DOHH2 (cell line): ENCODE results near the gene BBS7.

ENCODE experiments used
- H3F3A ChIP-seq: fragments of 200-600 bp; sonication (generic), shearing (Covaris generic); 2 replicates; pipeline ENCODE4 v1.6.0; 2016; ENCODE audit warnings: antibody characterized with exemption, mild to moderate bottlenecking; ENCODE audit not compliant: control insufficient read depth, insufficient read depth
- H3K27ac ChIP-seq: fragments of 200-600 bp; sonication (generic); 2 replicates; pipeline ENCODE4 v1.5.1; 2014; ENCODE audit warnings: low read depth, mild to moderate bottlenecking, low read length, moderate library complexity
- H3K27me3 ChIP-seq: fragments of 200-600 bp; sonication (generic); 2 replicates; pipeline ENCODE4 v1.6.1; 2014; ENCODE audit warnings: mild to moderate bottlenecking, low read length, mixed read lengths; ENCODE audit not compliant: control insufficient read depth
- H3K36me3 ChIP-seq: fragments of 200-600 bp; sonication (generic); 2 replicates; pipeline ENCODE4 v1.6.1; 2014; ENCODE audit warnings: mild to moderate bottlenecking, low read length, moderate library complexity, mixed read lengths; ENCODE audit not compliant: control insufficient read depth
- H3K4me1 ChIP-seq: fragments of 200-600 bp; sonication (generic); 2 replicates; pipeline ENCODE4 v1.6.1; 2014; ENCODE audit warnings: mild to moderate bottlenecking, low read length, mixed read lengths; ENCODE audit not compliant: control insufficient read depth
- H3K4me2 ChIP-seq: fragments of 200-600 bp; sonication (generic); 2 replicates; pipeline ENCODE4 v1.6.0; 2014; ENCODE audit warnings: mild to moderate bottlenecking, low read length, moderate library complexity
- H3K4me3 ChIP-seq: fragments of 200-600 bp; sonication (generic); 2 replicates; pipeline ENCODE4 v1.5.1; 2014; ENCODE audit warnings: mild to moderate bottlenecking, low read length, mixed read lengths
- H3K79me2 ChIP-seq: fragments of 200-600 bp; sonication (generic); 2 replicates; pipeline ENCODE4 v1.6.1; 2014; ENCODE audit warnings: mild to moderate bottlenecking, low read length, mixed read lengths; ENCODE audit not compliant: control insufficient read depth
- H3K9me2 ChIP-seq: fragments of 200-600 bp; sonication (generic); replicated peaks from 2 replicates; pipeline ENCODE4 v1.6.1; 2014; ENCODE audit warnings: mild to moderate bottlenecking, low read length, mixed read lengths; ENCODE audit not compliant: control insufficient read depth
- H3K9me3 ChIP-seq: fragments of 200-600 bp; sonication (generic); 2 replicates; pipeline ENCODE4 v1.6.1; 2014; ENCODE audit warnings: antibody characterized with exemption, low read length, mixed read lengths; ENCODE audit not compliant: control insufficient read depth, insufficient read depth
- H4K20me1 ChIP-seq: fragments of 200-600 bp; sonication (generic); 2 replicates; pipeline ENCODE4 v1.6.0; 2014; ENCODE audit warnings: low read depth, mild to moderate bottlenecking, antibody characterized with exemption, low read length, moderate library complexity; ENCODE audit not compliant: control insufficient read depth, insufficient read depth
- EZH2phosphoT487 ChIP-seq: fragments of 200-600 bp; sonication (generic); IDR thresholded peaks from 2 replicates; pipeline ENCODE4 v1.6.1; 2017; ENCODE audit warnings: borderline replicate concordance, mild to moderate bottlenecking, antibody characterized with exemption, low read length, moderate library complexity, mixed read lengths
- TF ChIP-seq, protein P1 (sequence below): fragments of 200-600 bp; sonication (generic); IDR thresholded peaks from one replicate; pipeline ENCODE4 v1.5.1; 2014; ENCODE audit warnings: antibody characterized with exemption, mild to moderate bottlenecking, low read depth, low read length; ENCODE audit not compliant: poor library complexity, severe bottlenecking

BBS7 gene

DNA sequence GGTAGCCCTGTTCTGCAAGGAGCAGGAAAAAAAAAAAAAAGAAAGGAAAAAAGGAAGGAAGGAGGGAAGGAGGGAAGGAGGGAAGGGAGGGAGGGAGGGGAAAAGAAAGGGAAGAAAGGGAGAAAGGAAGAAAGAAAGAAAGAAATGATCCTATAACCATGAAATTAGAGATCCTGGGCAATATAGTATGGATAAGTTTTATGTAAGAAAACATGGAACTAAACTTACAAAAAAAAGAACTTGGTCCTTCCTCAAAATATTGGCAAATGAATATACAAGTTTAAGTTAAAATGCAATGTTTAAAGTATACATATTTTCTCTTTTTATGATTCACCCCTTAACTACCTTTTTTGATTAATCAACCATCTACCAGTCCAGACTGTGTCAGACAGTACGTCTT lies 18.9 kb downstream of the BBS7 start:
- no peak for TF ChIP-seq EZH2phosphoT487
- TF ChIP-seq, protein P1, sequence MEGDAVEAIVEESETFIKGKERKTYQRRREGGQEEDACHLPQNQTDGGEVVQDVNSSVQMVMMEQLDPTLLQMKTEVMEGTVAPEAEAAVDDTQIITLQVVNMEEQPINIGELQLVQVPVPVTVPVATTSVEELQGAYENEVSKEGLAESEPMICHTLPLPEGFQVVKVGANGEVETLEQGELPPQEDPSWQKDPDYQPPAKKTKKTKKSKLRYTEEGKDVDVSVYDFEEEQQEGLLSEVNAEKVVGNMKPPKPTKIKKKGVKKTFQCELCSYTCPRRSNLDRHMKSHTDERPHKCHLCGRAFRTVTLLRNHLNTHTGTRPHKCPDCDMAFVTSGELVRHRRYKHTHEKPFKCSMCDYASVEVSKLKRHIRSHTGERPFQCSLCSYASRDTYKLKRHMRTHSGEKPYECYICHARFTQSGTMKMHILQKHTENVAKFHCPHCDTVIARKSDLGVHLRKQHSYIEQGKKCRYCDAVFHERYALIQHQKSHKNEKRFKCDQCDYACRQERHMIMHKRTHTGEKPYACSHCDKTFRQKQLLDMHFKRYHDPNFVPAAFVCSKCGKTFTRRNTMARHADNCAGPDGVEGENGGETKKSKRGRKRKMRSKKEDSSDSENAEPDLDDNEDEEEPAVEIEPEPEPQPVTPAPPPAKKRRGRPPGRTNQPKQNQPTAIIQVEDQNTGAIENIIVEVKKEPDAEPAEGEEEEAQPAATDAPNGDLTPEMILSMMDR = no peak
- Histone ChIP-seq H3F3A (no peaks in the 10 kb centered on the region), H3K9me2 (no peaks in the 10 kb centered on the region), H3K27ac (no peak overlapping the region), H3K4me3 (no peak overlapping the region), H3K36me3 (peaks cover 12% of the 10 kb centered on the region), H3K4me2 (no peak overlapping the region), H3K27me3 (no peaks in the 10 kb centered on the region), H3K79me2 (no peaks in the 10 kb centered on the region), H3K9me3 (no peaks in the 10 kb centered on the region), H4K20me1 (no peaks in the 10 kb centered on the region), H3K4me1 (no peaks in the 10 kb centered on the region)

DNA sequence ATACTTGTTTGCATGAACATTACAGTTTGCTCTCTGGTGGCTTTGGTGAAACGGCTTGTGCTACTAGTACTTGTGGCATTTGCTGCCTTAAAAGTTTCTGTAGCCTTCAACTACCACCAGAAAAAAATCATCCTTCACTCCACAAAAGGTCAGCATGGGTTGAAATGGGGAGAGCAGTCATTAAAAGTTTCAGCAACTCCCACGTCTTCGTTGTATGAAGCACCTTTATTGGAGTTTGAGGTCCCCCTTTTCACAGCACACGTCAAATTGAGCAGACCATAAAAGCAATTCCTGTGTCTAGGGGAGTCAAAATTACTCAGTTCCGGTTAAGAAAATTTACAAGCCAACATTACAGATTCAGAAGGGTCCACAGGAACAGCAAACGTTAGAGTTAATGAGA lies 23.6 kb downstream of the BBS7 start:
- Histone ChIP-seq H3K4me1 (no peaks in the 10 kb centered on the region), H3K36me3 (peaks cover 14% of the 10 kb centered on the region), H3K27ac (no peak overlapping the region), H4K20me1 (no peaks in the 10 kb centered on the region), H3K27me3 (no peaks in the 10 kb centered on the region), H3F3A (no peaks in the 10 kb centered on the region), H3K9me3 (no peaks in the 10 kb centered on the region), H3K4me3 (no peak overlapping the region), H3K79me2 (no peaks in the 10 kb centered on the region), H3K9me2 (no peaks in the 10 kb centered on the region), H3K4me2 (no peak overlapping the region)
- no peak for TF ChIP-seq EZH2phosphoT487
- TF ChIP-seq, protein P1 = no peak

DNA sequence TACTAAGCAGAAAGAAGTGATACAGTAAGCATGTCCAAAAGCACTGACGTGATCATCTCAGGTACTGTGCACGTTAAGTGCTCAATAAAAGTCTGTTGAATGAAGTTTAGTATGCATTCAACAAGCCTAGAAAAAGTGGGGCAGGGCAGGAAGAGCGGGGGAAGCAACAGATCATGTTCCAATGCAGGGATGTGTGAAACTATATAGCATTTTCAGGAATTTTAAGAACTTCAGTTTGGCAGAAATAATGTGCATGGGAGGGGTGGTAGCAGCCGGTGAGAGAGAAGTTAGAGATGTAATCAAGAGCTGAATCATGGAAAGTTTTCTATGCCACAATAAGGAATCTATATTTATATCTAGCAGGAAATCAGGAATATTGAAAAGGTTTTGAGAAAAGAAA lies 27.4 kb downstream of the BBS7 start:
- Histone ChIP-seq H3K79me2 (no peaks in the 10 kb centered on the region), H3F3A (no peaks in the 10 kb centered on the region), H3K4me3 (no peak overlapping the region), H3K27me3 (no peaks in the 10 kb centered on the region), H3K4me1 (no peaks in the 10 kb centered on the region), H3K27ac (no peak overlapping the region), H3K36me3 (peaks cover 16% of the 10 kb centered on the region), H3K9me2 (no peaks in the 10 kb centered on the region), H3K4me2 (no peak overlapping the region), H3K9me3 (no peaks in the 10 kb centered on the region), H4K20me1 (no peaks in the 10 kb centered on the region)
- TF ChIP-seq EZH2phosphoT487 = no peak
- TF ChIP-seq, protein P1 = no peak

DNA sequence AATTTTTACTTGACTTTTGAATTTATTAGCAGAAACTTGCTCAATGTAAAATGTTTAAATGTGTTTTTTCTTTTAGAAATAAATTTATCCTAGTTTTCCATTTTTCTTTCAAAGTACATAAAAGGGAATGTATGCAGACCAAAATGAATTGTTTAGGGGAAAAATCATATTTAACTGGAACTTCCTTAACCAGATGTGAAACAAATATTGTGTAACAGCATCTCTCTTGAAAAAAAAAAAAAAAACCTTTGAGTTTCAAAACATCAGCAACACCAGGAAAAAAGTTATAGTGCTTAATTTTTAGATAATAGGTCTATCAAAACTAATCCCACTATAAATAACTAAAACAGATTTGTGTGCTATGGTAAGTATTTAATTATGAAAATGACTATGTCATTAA lies 32.1 kb downstream of the BBS7 start:
- no peaks in the 10 kb centered on the region for H4K20me1 ChIP-seq
- H3K27me3 ChIP-seq = no peaks in the 10 kb centered on the region
- no peaks in the 10 kb centered on the region for H3K79me2 ChIP-seq
- no peak for TF ChIP-seq EZH2phosphoT487
- TF ChIP-seq, protein P1 = no peak
- no peaks in the 10 kb centered on the region for H3K9me3 ChIP-seq
- no peak overlapping the region for H3K27ac ChIP-seq
- H3K9me2 ChIP-seq = no peaks in the 10 kb centered on the region
- H3K4me3 ChIP-seq = no peak overlapping the region
- H3K4me1 ChIP-seq = no peaks in the 10 kb centered on the region
- H3K4me2 ChIP-seq = no peak overlapping the region
- H3F3A ChIP-seq = no peaks in the 10 kb centered on the region; the same call in 1 of the 2 replicates
- peaks cover 10% of the 10 kb centered on the region for H3K36me3 ChIP-seq
